GM18870 (cell line): ENCODE data around the gene ITM2B.
"Not testable (repeated sequence)": the region's sequence is repeated elsewhere in the genome, so short reads cannot be mapped to it uniquely, and the experiment has no call there.

Experiments used
- ATAC-seq: cut with Tn5 transposase; IDR thresholded peaks from one replicate; pipeline ENCODE4 v1.9.1; 2021; ENCODE audit warnings: moderate library complexity; ENCODE audit not compliant: unreplicated experiment

ITM2B gene

GRCh38 chr13:48233046-48233888 is at the start of gene ITM2B:
ITM2B (plus strand) TSS chr13:48233206; CDS start chr13:48233361, 155 bp downstream.
- no peak for ATAC-seq

GRCh38 chr13:48184260-48184659 is 48.7 kb upstream of the ITM2B start:
- peak; percentile 47 for ATAC-seq

GRCh38 chr13:48185018-48185417 is 48.0 kb upstream of the ITM2B start:
- ATAC-seq = no peak

- ATAC-seq = no peak
Measured at GRCh38 chr13:48186722-48187121, 46.3 kb upstream of the ITM2B start.

GRCh38 chr13:48188131-48188530 is 44.9 kb upstream of the ITM2B start:
- no peak for ATAC-seq

GRCh38 chr13:48188601-48189000 is 44.4 kb upstream of the ITM2B start:
- ATAC-seq = no peak

GRCh38 chr13:48189171-48189570 is 43.8 kb upstream of the ITM2B start:
- ATAC-seq = no peak

GRCh38 chr13:48192411-48192935 is 40.5 kb upstream of the ITM2B start:
- no peak for ATAC-seq

GRCh38 chr13:48194379-48194754 is 38.6 kb upstream of the ITM2B start:
- peak; percentile 85 for ATAC-seq

- no peak for ATAC-seq
Measured at GRCh38 chr13:48199404-48199946, 33.5 kb upstream of the ITM2B start.

GRCh38 chr13:48201044-48201443 is 32.0 kb upstream of the ITM2B start:
- no peak for ATAC-seq

- ATAC-seq = not testable (repeated sequence)
Measured at GRCh38 chr13:48207207-48207606, 25.8 kb upstream of the ITM2B start.

- no peak for ATAC-seq
Measured at GRCh38 chr13:48210178-48210577, 22.8 kb upstream of the ITM2B start.

- no peak for ATAC-seq
Measured at GRCh38 chr13:48214519-48215121, 18.4 kb upstream of the ITM2B start.

GRCh38 chr13:48215511-48216203 is 17.3 kb upstream of the ITM2B start:
- ATAC-seq = not testable (repeated sequence)

- no peak for ATAC-seq
Measured at GRCh38 chr13:48216204-48216711, 16.7 kb upstream of the ITM2B start.

GRCh38 chr13:48220592-48220980 is 12.4 kb upstream of the ITM2B start:
- no peak for ATAC-seq

GRCh38 chr13:48220981-48221685 is 11.9 kb upstream of the ITM2B start:
- no peak for ATAC-seq

GRCh38 chr13:48221686-48222187 is 11.3 kb upstream of the ITM2B start:
- ATAC-seq = no peak
